GM10266 (cell line): ENCODE data around the gene RNASE9.
A peak's percentile ranks its signal among the peaks of the same experiment; 100 is the strongest.
"Not testable (repeated sequence)": the region's sequence is repeated elsewhere in the genome, so short reads cannot be mapped to it uniquely, and the experiment has no call there.

Experiments used
- DNase-seq: peaks from one replicate; pipeline ENCODE4 v3.0.0; 2012; ENCODE audit errors: extremely low spot score
- CTCF ChIP-seq: IDR thresholded peaks from 2 replicates; pipeline ENCODE4 v1.5.1; 2012; ENCODE audit warnings: mild to moderate bottlenecking, low read depth; ENCODE audit not compliant: control insufficient read depth, insufficient read depth; ENCODE audit errors: missing control alignments

The RNASE9 gene

GRCh38 chr14:20606190-20606901 is 45.5 kb upstream of the RNASE9 start:
- TF ChIP-seq CTCF, result peak; percentile 52
- peak; percentile 36 for DNase-seq

GRCh38 chr14:20603813-20604690 is 43.2 kb upstream of the RNASE9 start:
- DNase-seq, result no peak
- TF ChIP-seq CTCF, result no peak

- no peak for DNase-seq
- TF ChIP-seq CTCF, result no peak
Measured at GRCh38 chr14:20602583-20602982, 41.7 kb upstream of the RNASE9 start.

GRCh38 chr14:20601522-20601921 is 40.7 kb upstream of the RNASE9 start:
- TF ChIP-seq CTCF, result no peak
- no peak for DNase-seq

GRCh38 chr14:20597108-20597507 is 36.3 kb upstream of the RNASE9 start:
- no peak for DNase-seq
- no peak for TF ChIP-seq CTCF

- DNase-seq, result not testable (repeated sequence)
Measured at GRCh38 chr14:20595726-20596125, 34.9 kb upstream of the RNASE9 start.

- no peak for TF ChIP-seq CTCF
- no peak for DNase-seq
Measured at GRCh38 chr14:20592574-20592973, 31.7 kb upstream of the RNASE9 start.

GRCh38 chr14:20591235-20591634 is 30.4 kb upstream of the RNASE9 start, which contains the start of gene RNASE12:
Gene RNASE12, minus strand, starts transcription at chr14:20591376. Its CDS starts 653 bp downstream, at chr14:20590723.
- no peak for TF ChIP-seq CTCF
- DNase-seq, result no peak
